Fibroblast of lung (primary cell): Measurements from ENCODE around the gene ERGIC1. TPM values are rescaled to one million over a fixed set of nuclear protein-coding genes. Genes with fewer than 3 reads are reported as not detected.

Source experiments
- DNase-seq, 2 donors: peaks; one replicate each; pipeline versions ENCODE4 v3.0.0 to v3.0.0-alpha.2; 2010; ENCODE audit warnings: low read depth in 2 of 2
- H2AFZ ChIP-seq: 2 replicates; pipeline ENCODE4 v1.5.1; 2012; ENCODE audit warnings: low read length, control low read depth, inconsistent platforms
- H3K27ac ChIP-seq: 2 replicates; pipeline ENCODE4 v1.5.1; 2011; ENCODE audit warnings: low read length, control low read depth; ENCODE audit not compliant: insufficient read depth
- H3K27me3 ChIP-seq: 2 replicates; pipeline ENCODE4 v1.5.1; 2011; ENCODE audit warnings: mild to moderate bottlenecking, low read length; ENCODE audit not compliant: control insufficient read depth, insufficient read depth
- H3K36me3 ChIP-seq: 2 replicates; pipeline ENCODE4 v1.5.1; 2011; ENCODE audit warnings: low read length; ENCODE audit not compliant: control insufficient read depth, insufficient read depth
- H3K4me1 ChIP-seq: 2 replicates; pipeline ENCODE4 v1.5.1; 2011; ENCODE audit warnings: low read length; ENCODE audit not compliant: control insufficient read depth, insufficient read depth; ENCODE audit errors: extremely low read depth
- H3K4me2 ChIP-seq: 2 replicates; pipeline ENCODE4 v1.5.1; 2011; ENCODE audit warnings: low read length, control low read depth; ENCODE audit not compliant: insufficient read depth; ENCODE audit errors: extremely low read depth
- H3K4me3 ChIP-seq, 4 experiments: fragments of 200-600 bp in 1 of 4; sonication (generic) in 1 of 4; replicated peaks in 1 of 4; 2 replicates each; pipeline ENCODE4 v1.5.1; 2011 to 2016; ENCODE audit warnings: low read length in 4 of 4, low read depth in 3 of 4, mild to moderate bottlenecking in 3 of 4, control low read depth in 2 of 4, inconsistent platforms in 1 of 4, mixed read lengths in 1 of 4; ENCODE audit not compliant: insufficient read depth in 1 of 4; ENCODE audit errors: control extremely low read depth in 1 of 4
- H3K79me2 ChIP-seq: 2 replicates; pipeline ENCODE4 v1.5.1; 2012; ENCODE audit warnings: mild to moderate bottlenecking, low read length, inconsistent platforms; ENCODE audit not compliant: control insufficient read depth, insufficient read depth
- H3K9ac ChIP-seq: 2 replicates; pipeline ENCODE4 v1.5.1; 2011; ENCODE audit warnings: mild to moderate bottlenecking, low read length, control low read depth; ENCODE audit not compliant: insufficient read depth
- H3K9me3 ChIP-seq: 2 replicates; pipeline ENCODE4 v1.5.1; 2012; ENCODE audit warnings: low read depth, low read length; ENCODE audit not compliant: control insufficient read depth, insufficient read depth
- H4K20me1 ChIP-seq: 2 replicates; pipeline ENCODE4 v1.5.1; 2011; ENCODE audit warnings: low read length; ENCODE audit not compliant: control insufficient read depth, insufficient read depth; ENCODE audit errors: extremely low read depth
- EZH2 ChIP-seq: IDR thresholded peaks from 2 replicates; pipeline ENCODE4 v1.5.1; 2012; ENCODE audit warnings: low read length, control low read depth, mild to moderate bottlenecking; ENCODE audit errors: missing control alignments
- polyA plus RNA-seq, 2 donors: library from polyadenylated mRNA; depleted of rRNA in 1 of 2; stranded (reverse) in 1 of 2; unstranded in 1 of 2; fragments of >200 nt; gene quantifications; 2 replicates each; pipeline ENCODE4 v1.2.1, GENCODE V29; 2011 to 2012; ENCODE audit warnings: missing spikeins in 1 of 2
- total RNA-seq: library from RNA; depleted of rRNA; stranded (reverse); fragments of >200 nt; gene quantifications from 2 replicates; pipeline ENCODE4 v1.2.1, GENCODE V29; 2014
- TF ChIP-seq, protein P1 (sequence below), 2 donors: IDR thresholded peaks in 1 of 2; conservative IDR thresholded peaks in 1 of 2; 1 replicate in 1 of 2; 2 replicates in 1 of 2; pipeline ENCODE4 v1.5.1; 2011 to 2012; ENCODE audit warnings: low read length in 2 of 2, control low read depth in 1 of 2, inconsistent platforms in 1 of 2, low read depth in 1 of 2, mild to moderate bottlenecking in 1 of 2

The ERGIC1 gene
- total and polyA plus RNA-seq, 2 donors (not counting 1 experiment from before 2014, with no cell fraction given), result 113 to 171 TPM

DNA sequence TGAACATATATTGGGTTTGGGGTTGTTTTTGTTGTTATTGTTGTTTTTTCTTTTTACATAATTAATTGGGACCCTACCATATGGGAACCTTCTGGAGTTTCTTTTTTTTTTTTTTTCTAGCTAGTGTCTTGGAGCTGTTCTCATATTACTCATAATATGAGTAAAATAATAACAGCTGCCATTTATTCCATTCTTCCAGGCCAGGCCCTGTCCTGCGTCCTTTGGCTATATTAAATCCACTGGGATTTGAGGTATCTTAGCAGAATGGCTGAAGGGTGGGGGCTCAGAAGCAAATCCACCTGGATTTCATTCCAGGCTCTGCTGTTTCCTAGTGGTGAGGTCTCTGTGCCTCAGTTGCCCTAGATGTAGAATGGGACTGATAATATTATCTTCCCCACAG lies 77.9 kb downstream of the ERGIC1 start:
- no peaks in the 10 kb centered on the region for H3K79me2 ChIP-seq
- no peaks in the 10 kb centered on the region for H3K27me3 ChIP-seq
- peaks cover 12% of the 10 kb centered on the region for H3K4me1 ChIP-seq
- no peak overlapping the region for H2AFZ ChIP-seq
- H3K9me3 ChIP-seq, result no peaks in the 10 kb centered on the region
- no peak overlapping the region for H3K4me2 ChIP-seq
- H4K20me1 ChIP-seq, result no peaks in the 10 kb centered on the region
- peak overlapping the region; percentile 88 for H3K27ac ChIP-seq
- H3K9ac ChIP-seq, result peak overlapping the region; percentile 11
- H3K4me3 ChIP-seq, result no peak overlapping the region
- DNase-seq, result no peak
- no peak for TF ChIP-seq EZH2
- TF ChIP-seq, protein P1, sequence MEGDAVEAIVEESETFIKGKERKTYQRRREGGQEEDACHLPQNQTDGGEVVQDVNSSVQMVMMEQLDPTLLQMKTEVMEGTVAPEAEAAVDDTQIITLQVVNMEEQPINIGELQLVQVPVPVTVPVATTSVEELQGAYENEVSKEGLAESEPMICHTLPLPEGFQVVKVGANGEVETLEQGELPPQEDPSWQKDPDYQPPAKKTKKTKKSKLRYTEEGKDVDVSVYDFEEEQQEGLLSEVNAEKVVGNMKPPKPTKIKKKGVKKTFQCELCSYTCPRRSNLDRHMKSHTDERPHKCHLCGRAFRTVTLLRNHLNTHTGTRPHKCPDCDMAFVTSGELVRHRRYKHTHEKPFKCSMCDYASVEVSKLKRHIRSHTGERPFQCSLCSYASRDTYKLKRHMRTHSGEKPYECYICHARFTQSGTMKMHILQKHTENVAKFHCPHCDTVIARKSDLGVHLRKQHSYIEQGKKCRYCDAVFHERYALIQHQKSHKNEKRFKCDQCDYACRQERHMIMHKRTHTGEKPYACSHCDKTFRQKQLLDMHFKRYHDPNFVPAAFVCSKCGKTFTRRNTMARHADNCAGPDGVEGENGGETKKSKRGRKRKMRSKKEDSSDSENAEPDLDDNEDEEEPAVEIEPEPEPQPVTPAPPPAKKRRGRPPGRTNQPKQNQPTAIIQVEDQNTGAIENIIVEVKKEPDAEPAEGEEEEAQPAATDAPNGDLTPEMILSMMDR (conservative IDR thresholded peaks at IDR 0.05 in 1 of 2, IDR thresholded peaks at IDR 0.05 in 1 of 2; ENCODE audit: low read depth in 1 of 2, low read length in 2 of 2), result no peak
- H3K36me3 ChIP-seq, result peaks cover 12% of the 10 kb centered on the region

DNA sequence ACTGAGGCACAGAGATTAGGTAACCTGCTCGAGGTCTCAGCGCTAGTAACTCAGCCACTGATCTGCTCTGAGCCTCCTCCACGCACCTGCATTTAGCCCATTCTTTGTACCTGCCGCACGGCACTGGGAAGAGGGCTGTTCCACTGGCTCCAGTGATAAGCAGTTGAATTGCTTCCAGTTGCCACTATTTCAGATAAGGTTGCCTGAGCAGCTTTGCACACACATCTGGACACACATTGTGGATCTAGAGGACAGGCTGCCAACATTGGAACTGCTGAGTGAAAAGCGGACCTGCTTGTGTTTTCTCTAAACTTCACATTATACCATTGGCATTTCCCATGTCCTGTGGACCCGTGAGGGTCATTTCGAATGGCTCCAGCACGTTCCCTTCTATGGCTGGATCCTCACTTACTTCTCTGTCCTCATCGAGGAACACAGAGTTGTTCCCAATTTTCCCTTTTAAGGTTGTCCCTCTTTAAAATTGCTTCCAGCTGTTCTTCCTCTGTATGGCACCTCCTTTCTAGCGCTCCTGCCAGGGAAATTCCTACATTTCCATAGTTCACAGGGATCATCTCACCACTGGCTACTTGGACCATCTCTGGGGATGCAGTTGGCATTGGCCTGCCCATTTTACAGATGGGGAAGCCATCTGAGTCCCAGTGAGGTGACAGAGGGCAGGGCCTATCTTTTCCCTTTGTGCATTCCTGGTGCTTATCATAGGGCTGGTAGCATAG lies 79.2 kb downstream of the ERGIC1 start:
- Histone ChIP-seq H3K27ac (peak overlapping the region; percentile 32), H3K4me2 (no peak overlapping the region), H3K79me2 (no peaks in the 10 kb centered on the region), H3K9ac (no peak overlapping the region), H2AFZ (no peak overlapping the region), H3K4me1 (peaks cover 12% of the 10 kb centered on the region), H3K36me3 (peaks cover 17% of the 10 kb centered on the region), H3K4me3 (no peak overlapping the region), H3K27me3 (no peaks in the 10 kb centered on the region), H4K20me1 (no peaks in the 10 kb centered on the region), H3K9me3 (no peaks in the 10 kb centered on the region)
- no peak for DNase-seq
- TF ChIP-seq, protein P1 (conservative IDR thresholded peaks at IDR 0.05 in 1 of 2, IDR thresholded peaks at IDR 0.05 in 1 of 2; ENCODE audit: low read depth in 1 of 2, low read length in 2 of 2), result no peak
- no peak for TF ChIP-seq EZH2

DNA sequence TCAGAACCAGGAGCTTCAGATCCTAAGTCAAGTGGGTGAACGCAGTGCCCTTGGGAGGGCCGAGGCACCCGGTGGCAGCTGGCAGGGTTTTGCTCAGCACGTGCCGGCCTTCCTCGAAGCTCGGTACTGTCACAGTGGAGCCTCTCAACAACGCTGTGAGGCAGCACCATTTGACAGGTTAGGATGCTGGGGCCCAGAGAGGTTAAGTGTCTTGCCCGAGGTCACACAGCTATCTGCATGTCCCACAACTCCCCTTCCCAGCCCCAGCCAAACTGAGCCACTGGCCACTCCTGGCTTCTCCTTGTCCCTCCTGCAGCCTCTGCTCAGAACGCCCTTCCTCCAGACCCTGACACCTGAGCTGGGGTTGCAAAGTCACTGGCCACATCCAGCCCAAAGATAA lies 81.5 kb downstream of the ERGIC1 start:
- no peaks in the 10 kb centered on the region for H4K20me1 ChIP-seq
- no peaks in the 10 kb centered on the region for H3K79me2 ChIP-seq
- no peak overlapping the region for H3K9ac ChIP-seq
- no peak for DNase-seq
- no peak overlapping the region for H3K4me3 ChIP-seq
- no peak overlapping the region for H2AFZ ChIP-seq
- H3K9me3 ChIP-seq, result no peaks in the 10 kb centered on the region
- H3K27me3 ChIP-seq, result no peaks in the 10 kb centered on the region
- H3K36me3 ChIP-seq, result peaks cover 29% of the 10 kb centered on the region
- no peak overlapping the region for H3K4me2 ChIP-seq
- H3K4me1 ChIP-seq, result peaks cover 17% of the 10 kb centered on the region
- no peak for TF ChIP-seq EZH2
- TF ChIP-seq, protein P1 (conservative IDR thresholded peaks at IDR 0.05 in 1 of 2, IDR thresholded peaks at IDR 0.05 in 1 of 2; ENCODE audit: low read depth in 1 of 2, low read length in 2 of 2), result no peak
- no peak overlapping the region for H3K27ac ChIP-seq
